ENCODE data around the gene MAPK8IP1. TPM values are rescaled to one million over a fixed set of nuclear protein-coding genes. Genes with fewer than 3 reads are reported as not detected.
A peak's percentile ranks its signal among the peaks of the same experiment; 100 is the strongest.

The MAPK8IP1 gene
- total RNA-seq, 2 donors from 2014 or later: 0.50 to 0.69 TPM

GRCh38 chr11:45886816-45887520 lies 1.5 kb downstream of the MAPK8IP1 start:
- no peak for DNase-seq
- Mint-ChIP-seq H3K36me3 (ENCODE audit: insufficient read depth in 2 of 2) (peaks cover 0 to 2% of the 10 kb centered on the region in 2 donors), H3K4me3 (peak overlapping the region in 1 of 2 donors; percentile 55), H3K27me3 (ENCODE audit: low read depth) (no peaks in the 10 kb centered on the region), H3K4me1 (ENCODE audit: low read depth) (no peaks in the 10 kb centered on the region), H3K9me3 (no peaks in the 10 kb centered on the region), H3K27ac (no peak overlapping the region)
- no peak for ATAC-seq (replicated peaks in 1 of 2)

GRCh38 chr11:45887587-45887986 lies 2.1 kb downstream of the MAPK8IP1 start:
- Mint-ChIP-seq H3K27me3 (ENCODE audit: low read depth) (no peaks in the 10 kb centered on the region), H3K9me3 (no peaks in the 10 kb centered on the region), H3K4me3 (no peak overlapping the region), H3K27ac (no peak overlapping the region), H3K4me1 (ENCODE audit: low read depth) (no peaks in the 10 kb centered on the region), H3K36me3 (ENCODE audit: insufficient read depth in 2 of 2) (no peaks in the 10 kb centered on the region)
- ATAC-seq (replicated peaks in 1 of 2): no peak
- DNase-seq: no peak

GRCh38 chr11:45889555-45889954 lies 4.1 kb downstream of the MAPK8IP1 start:
- no peaks in the 10 kb centered on the region for H3K27me3 Mint-ChIP-seq (ENCODE audit: low read depth)
- H3K27ac Mint-ChIP-seq: no peak overlapping the region
- no peak for ATAC-seq (replicated peaks in 1 of 2)
- no peaks in the 10 kb centered on the region for H3K36me3 Mint-ChIP-seq (ENCODE audit: insufficient read depth in 2 of 2)
- no peak for DNase-seq
- H3K4me1 Mint-ChIP-seq (ENCODE audit: low read depth): no peaks in the 10 kb centered on the region
- H3K9me3 Mint-ChIP-seq: no peaks in the 10 kb centered on the region
- H3K4me3 Mint-ChIP-seq: no peak overlapping the region

GRCh38 chr11:45889966-45890365 lies 4.5 kb downstream of the MAPK8IP1 start:
- Mint-ChIP-seq H3K27ac (no peak overlapping the region), H3K9me3 (no peaks in the 10 kb centered on the region), H3K36me3 (ENCODE audit: insufficient read depth in 2 of 2) (no peaks in the 10 kb centered on the region), H3K4me1 (ENCODE audit: low read depth) (no peaks in the 10 kb centered on the region), H3K4me3 (no peak overlapping the region), H3K27me3 (ENCODE audit: low read depth) (peaks cover 3% of the 10 kb centered on the region)
- ATAC-seq (replicated peaks in 1 of 2): no peak
- DNase-seq: no peak

- H3K4me3 Mint-ChIP-seq: no peak overlapping the region
- DNase-seq: no peak
- H3K4me1 Mint-ChIP-seq (ENCODE audit: low read depth): no peaks in the 10 kb centered on the region
- no peak overlapping the region for H3K27ac Mint-ChIP-seq
- H3K9me3 Mint-ChIP-seq: no peaks in the 10 kb centered on the region
- no peaks in the 10 kb centered on the region for H3K36me3 Mint-ChIP-seq (ENCODE audit: insufficient read depth in 2 of 2)
- no peak for ATAC-seq (replicated peaks in 1 of 2)
- H3K27me3 Mint-ChIP-seq (ENCODE audit: low read depth): peaks cover 7% of the 10 kb centered on the region
Measured at GRCh38 chr11:45890886-45891550, 5.6 kb downstream of the MAPK8IP1 start.

GRCh38 chr11:45892856-45893255 lies 7.4 kb downstream of the MAPK8IP1 start:
- ATAC-seq (replicated peaks in 1 of 2): no peak
- Mint-ChIP-seq H3K4me1 (ENCODE audit: low read depth) (no peaks in the 10 kb centered on the region), H3K27me3 (ENCODE audit: low read depth) (peaks cover 10% of the 10 kb centered on the region), H3K9me3 (no peaks in the 10 kb centered on the region), H3K27ac (no peak overlapping the region), H3K4me3 (no peak overlapping the region), H3K36me3 (ENCODE audit: insufficient read depth in 2 of 2) (no peaks in the 10 kb centered on the region)
- no peak for DNase-seq

GRCh38 chr11:45894555-45895247 lies 9.2 kb downstream of the MAPK8IP1 start:
- DNase-seq (no peak), ATAC-seq (replicated peaks in 1 of 2) (no peak)
- no peak overlapping the region for H3K27ac Mint-ChIP-seq
- no peak overlapping the region for H3K4me3 Mint-ChIP-seq
- H3K9me3 Mint-ChIP-seq: no peaks in the 10 kb centered on the region
- no peaks in the 10 kb centered on the region for H3K36me3 Mint-ChIP-seq (ENCODE audit: insufficient read depth in 2 of 2)
- peaks cover 15% of the 10 kb centered on the region for H3K27me3 Mint-ChIP-seq (ENCODE audit: low read depth)
- H3K4me1 Mint-ChIP-seq (ENCODE audit: low read depth): no peaks in the 10 kb centered on the region

- Mint-ChIP-seq H3K4me1 (ENCODE audit: low read depth) (no peaks in the 10 kb centered on the region), H3K27ac (no peak overlapping the region), H3K27me3 (ENCODE audit: low read depth) (peaks cover 20% of the 10 kb centered on the region), H3K4me3 (no peak overlapping the region), H3K9me3 (no peaks in the 10 kb centered on the region), H3K36me3 (ENCODE audit: insufficient read depth in 2 of 2) (no peaks in the 10 kb centered on the region)
- ATAC-seq (replicated peaks in 1 of 2) (no peak), DNase-seq (no peak)
Measured at GRCh38 chr11:45895553-45896259, 10.3 kb downstream of the MAPK8IP1 start.

- Mint-ChIP-seq H3K4me3 (no peak overlapping the region), H3K36me3 (ENCODE audit: insufficient read depth in 2 of 2) (no peaks in the 10 kb centered on the region), H3K9me3 (no peaks in the 10 kb centered on the region), H3K4me1 (ENCODE audit: low read depth) (no peaks in the 10 kb centered on the region), H3K27ac (no peak overlapping the region), H3K27me3 (ENCODE audit: low read depth) (peaks cover 25% of the 10 kb centered on the region)
- ATAC-seq (replicated peaks in 1 of 2): no peak
- DNase-seq: no peak
Measured at GRCh38 chr11:45896422-45896984, 11.1 kb downstream of the MAPK8IP1 start.

- no peak overlapping the region for H3K4me3 Mint-ChIP-seq
- DNase-seq: no peak
Measured at GRCh38 chr11:45897556-45897955, 12.1 kb downstream of the MAPK8IP1 start.

GRCh38 chr11:45899086-45899447 lies 13.6 kb downstream of the MAPK8IP1 start:
- H3K27me3 Mint-ChIP-seq (ENCODE audit: low read depth): peaks cover 25% of the 10 kb centered on the region
- no peak overlapping the region for H3K27ac Mint-ChIP-seq
- peak overlapping the region; percentile 73 to 81 for H3K4me3 Mint-ChIP-seq
- ATAC-seq (replicated peaks in 1 of 2) (no peak), DNase-seq (no peak)
- no peaks in the 10 kb centered on the region for H3K9me3 Mint-ChIP-seq
- no peaks in the 10 kb centered on the region for H3K36me3 Mint-ChIP-seq (ENCODE audit: insufficient read depth in 2 of 2)
- H3K4me1 Mint-ChIP-seq (ENCODE audit: low read depth): no peaks in the 10 kb centered on the region

More at GRCh38 chr11:45897556-45897955, 12.1 kb downstream of the MAPK8IP1 start:
- H3K4me1 Mint-ChIP-seq (ENCODE audit: low read depth): no peaks in the 10 kb centered on the region
- H3K9me3 Mint-ChIP-seq: no peaks in the 10 kb centered on the region
- no peaks in the 10 kb centered on the region for H3K36me3 Mint-ChIP-seq (ENCODE audit: insufficient read depth in 2 of 2)
- no peak overlapping the region for H3K27ac Mint-ChIP-seq
- H3K27me3 Mint-ChIP-seq (ENCODE audit: low read depth): peaks cover 25% of the 10 kb centered on the region
- no peak for ATAC-seq (replicated peaks in 1 of 2)

GRCh38 chr11:45899448-45900174 lies 14.2 kb downstream of the MAPK8IP1 start:
- Mint-ChIP-seq H3K27me3 (ENCODE audit: low read depth) (peaks cover 25% of the 10 kb centered on the region), H3K4me3 (peak overlapping the region; percentile 73 to 81), H3K27ac (no peak overlapping the region), H3K36me3 (ENCODE audit: insufficient read depth in 2 of 2) (no peaks in the 10 kb centered on the region), H3K4me1 (ENCODE audit: low read depth) (no peaks in the 10 kb centered on the region), H3K9me3 (no peaks in the 10 kb centered on the region)
- peak; percentile 78 to 82 for DNase-seq
- peak; percentile 88 to 89 for ATAC-seq (replicated peaks in 1 of 2)

All from activated T-cell treated with anti-CD3 and anti-CD28 coated beads, Interleukin-2, amount 50 U/mL, for 72 hours (primary cell).